Smooth muscle cell (in vitro differentiated cells): ENCODE results near the gene FUZ. TPM values are rescaled to one million over a fixed set of nuclear protein-coding genes. Genes with fewer than 3 reads are reported as not detected.

ENCODE experiments used
- DNase-seq: peaks from one replicate; lab custom pipeline; 2025; ENCODE audit not compliant: unreplicated experiment; lab: John Stamatoyannopoulos, UW
- H2AFZ ChIP-seq: fragments of 200-600 bp; sonication (generic); 2 replicates; pipeline ENCODE4 v1.6.0; 2016; ENCODE audit warnings: antibody characterized with exemption, low read depth, mild to moderate bottlenecking
- H3F3A ChIP-seq: fragments of 200-600 bp; sonication (generic); 2 replicates; pipeline ENCODE4 v1.6.0; 2017; ENCODE audit warnings: antibody characterized with exemption, low read depth
- H3K27ac ChIP-seq: fragments of 200-600 bp; sonication (generic); 2 replicates; pipeline ENCODE4 v1.5.1; 2016; ENCODE audit warnings: low read depth, mild to moderate bottlenecking
- H3K27me3 ChIP-seq: fragments of 200-600 bp; sonication (generic); 2 replicates; pipeline ENCODE4 v1.6.1; 2016; ENCODE audit warnings: low read depth, mild to moderate bottlenecking
- H3K36me3 ChIP-seq: fragments of 200-600 bp; sonication (generic); 2 replicates; pipeline ENCODE4 v1.5.1; 2016; ENCODE audit warnings: low read depth
- H3K4me1 ChIP-seq: fragments of 200-600 bp; sonication (generic); 2 replicates; pipeline ENCODE4 v1.5.1; 2016; ENCODE audit warnings: low read depth
- H3K4me2 ChIP-seq: fragments of 200-600 bp; sonication (generic); 2 replicates; pipeline ENCODE4 v1.6.0; 2016; ENCODE audit warnings: mild to moderate bottlenecking
- H3K4me3 ChIP-seq: fragments of 200-600 bp; sonication (generic); 2 replicates; pipeline ENCODE4 v1.5.1; 2016; ENCODE audit warnings: mild to moderate bottlenecking
- H3K79me2 ChIP-seq: fragments of 200-600 bp; sonication (generic); 2 replicates; pipeline ENCODE4 v1.6.0; 2016; ENCODE audit warnings: low read depth, mild to moderate bottlenecking
- H3K9ac ChIP-seq: fragments of 200-600 bp; sonication (generic); 2 replicates; pipeline ENCODE4 v1.6.0; 2016; ENCODE audit warnings: low read depth
- H3K9me3 ChIP-seq: fragments of 200-600 bp; sonication (generic); replicated peaks from 2 replicates; pipeline ENCODE4 v1.5.1; 2016; ENCODE audit warnings: low read depth
- H4K20me1 ChIP-seq: fragments of 200-600 bp; sonication (generic); 2 replicates; pipeline ENCODE4 v1.6.0; 2016; ENCODE audit warnings: low read depth
- CTCF ChIP-seq: fragments of 200-600 bp; sonication (generic); IDR thresholded peaks from 2 replicates; pipeline ENCODE4 v1.5.1; 2017; ENCODE audit warnings: borderline replicate concordance, mild to moderate bottlenecking, antibody characterized with exemption; ENCODE audit not compliant: insufficient read depth, poor library complexity, severe bottlenecking
- WGBS: methylation state at CpG from one replicate; pipeline ENCODE4 v1.1.7; 2016; ENCODE audit warnings: low lambda C conversion rate; 5-methylcytosine and 5-hydroxymethylcytosine counted together
- polyA plus RNA-seq: library from polyadenylated mRNA; unstranded; fragments of >200 nt; fragmentation: Nextera tagmentation; extraction: Ambion mirVana; gene quantifications from 2 replicates; pipeline ENCODE4 v1.2.1, GENCODE V29; 2016
- total RNA-seq: library from RNA; depleted of rRNA; stranded (reverse); fragments of >200 nt; gene quantifications from 2 replicates; pipeline ENCODE4 v1.2.3, GENCODE V29; 2014

The FUZ gene
- total and polyA plus RNA-seq, 2 experiments from 2014 or later = 16.2 to 18.3 TPM

- H3K4me1 ChIP-seq = peaks cover 13% of the 10 kb centered on the region
- TF ChIP-seq CTCF = no peak
- H3K36me3 ChIP-seq = no peaks in the 10 kb centered on the region
- WGBS = 96% methylated on average over 39 of the region's 39 CpGs
- H3K4me3 ChIP-seq = no peak overlapping the region
- H3K9me3 ChIP-seq = no peaks in the 10 kb centered on the region
- no peak overlapping the region for H3K9ac ChIP-seq
- peaks cover 46% of the 10 kb centered on the region for H3K79me2 ChIP-seq
- H2AFZ ChIP-seq = no peak overlapping the region
- H3K4me2 ChIP-seq = no peak overlapping the region
- peaks cover 77% of the 10 kb centered on the region for H4K20me1 ChIP-seq
- no peak overlapping the region for H3K27ac ChIP-seq
- H3F3A ChIP-seq = peaks cover 39% of the 10 kb centered on the region
- no peak for DNase-seq
- no peaks in the 10 kb centered on the region for H3K27me3 ChIP-seq
Observed at GRCh38 chr19:49854378-49855263, 41.5 kb upstream of the FUZ start.

GRCh38 chr19:49853852-49854377 lies 40.8 kb upstream of the FUZ start:
- over 99% methylated on average over 10 of the region's 10 CpGs for WGBS
- Histone ChIP-seq H2AFZ (no peak overlapping the region), H3K4me3 (no peak overlapping the region), H3F3A (peaks cover 39% of the 10 kb centered on the region), H3K27me3 (no peaks in the 10 kb centered on the region), H3K79me2 (peaks cover 53% of the 10 kb centered on the region), H3K9ac (no peak overlapping the region), H3K27ac (no peak overlapping the region), H3K9me3 (no peaks in the 10 kb centered on the region), H4K20me1 (peaks cover 73% of the 10 kb centered on the region), H3K36me3 (no peaks in the 10 kb centered on the region), H3K4me2 (no peak overlapping the region), H3K4me1 (peaks cover 13% of the 10 kb centered on the region)
- no peak for TF ChIP-seq CTCF
- DNase-seq = no peak

- no peak for DNase-seq
- peak overlapping the region; percentile 82 for H3K9ac ChIP-seq
- H4K20me1 ChIP-seq = peaks cover 65% of the 10 kb centered on the region
Observed at GRCh38 chr19:49852631-49853126, 39.6 kb upstream of the FUZ start.

More at GRCh38 chr19:49852631-49853126, 39.6 kb upstream of the FUZ start:
- Histone ChIP-seq H3K27me3 (no peaks in the 10 kb centered on the region), H2AFZ (no peak overlapping the region), H3K36me3 (no peaks in the 10 kb centered on the region), H3K4me3 (peak overlapping the region; percentile 86), H3K4me1 (peaks cover 13% of the 10 kb centered on the region), H3K27ac (no peak overlapping the region), H3K4me2 (peak overlapping the region; percentile 90), H3K79me2 (peaks cover 54% of the 10 kb centered on the region), H3K9me3 (no peaks in the 10 kb centered on the region), H3F3A (peaks cover 30% of the 10 kb centered on the region)
- WGBS = 79% methylated on average over 14 of the region's 14 CpGs
- no peak for TF ChIP-seq CTCF
